ENCODE measurements around the gene SLC22A12. TPM values are rescaled to one million over a fixed set of nuclear protein-coding genes. Genes with fewer than 3 reads are reported as not detected.

SLC22A12 gene
- total RNA-seq, 1 experiment from 2014 or later, result not detected

- DNase-seq (ENCODE audit: low read depth), result no peak
Observed at GRCh38 chr11:64604458-64605243, 13.6 kb downstream of the SLC22A12 start.

- DNase-seq (ENCODE audit: low read depth), result no peak
Observed at GRCh38 chr11:64605244-64605560, 14.2 kb downstream of the SLC22A12 start.

- no peak for DNase-seq (ENCODE audit: low read depth)
Observed at GRCh38 chr11:64605656-64606585, 14.9 kb downstream of the SLC22A12 start.

- no peak for DNase-seq (ENCODE audit: low read depth)
Observed at GRCh38 chr11:64606796-64607380, 15.9 kb downstream of the SLC22A12 start.

GRCh38 chr11:64607381-64607985 lies 16.5 kb downstream of the SLC22A12 start:
- DNase-seq (ENCODE audit: low read depth), result no peak

GRCh38 chr11:64608046-64608445 lies 17.0 kb downstream of the SLC22A12 start:
- no peak for DNase-seq (ENCODE audit: low read depth)

GRCh38 chr11:64608636-64609035 lies 17.6 kb downstream of the SLC22A12 start:
- no peak for DNase-seq (ENCODE audit: low read depth)

GRCh38 chr11:64609436-64610047 lies 18.5 kb downstream of the SLC22A12 start:
- peak; percentile 14 for DNase-seq (ENCODE audit: low read depth)

- no peak for DNase-seq (ENCODE audit: low read depth)
Observed at GRCh38 chr11:64610596-64610995, 19.6 kb downstream of the SLC22A12 start.

GRCh38 chr11:64611176-64611575 lies 20.2 kb downstream of the SLC22A12 start:
- DNase-seq (ENCODE audit: low read depth), result no peak

GRCh38 chr11:64611869-64612646 lies 21.0 kb downstream of the SLC22A12 start:
- peak; percentile 47 for DNase-seq (ENCODE audit: low read depth)

GRCh38 chr11:64613648-64614047 lies 22.6 kb downstream of the SLC22A12 start:
- no peak for DNase-seq (ENCODE audit: low read depth)

- no peak for DNase-seq (ENCODE audit: low read depth)
Observed at GRCh38 chr11:64614917-64615316, 23.9 kb downstream of the SLC22A12 start.

- no peak for DNase-seq (ENCODE audit: low read depth)
Observed at GRCh38 chr11:64616817-64617216, 25.8 kb downstream of the SLC22A12 start.

- DNase-seq (ENCODE audit: low read depth), result no peak
Observed at GRCh38 chr11:64619196-64619595, 28.2 kb downstream of the SLC22A12 start.

- peak; percentile 23 for DNase-seq (ENCODE audit: low read depth)
Observed at GRCh38 chr11:64619811-64620380, 28.9 kb downstream of the SLC22A12 start.

GRCh38 chr11:64620381-64620971 lies 29.5 kb downstream of the SLC22A12 start:
- DNase-seq (ENCODE audit: low read depth), result no peak

- no peak for DNase-seq (ENCODE audit: low read depth)
Observed at GRCh38 chr11:64621283-64622019, 30.4 kb downstream of the SLC22A12 start.

GRCh38 chr11:64622681-64623080 lies 31.7 kb downstream of the SLC22A12 start:
- no peak for DNase-seq (ENCODE audit: low read depth)

Data from LHCN-M2 (cell line).